ENCODE results near the gene NRTN.
"Not testable (repeated sequence)": the region's sequence is repeated elsewhere in the genome, so short reads cannot be mapped to it uniquely, and the experiment has no call there.

DNA sequence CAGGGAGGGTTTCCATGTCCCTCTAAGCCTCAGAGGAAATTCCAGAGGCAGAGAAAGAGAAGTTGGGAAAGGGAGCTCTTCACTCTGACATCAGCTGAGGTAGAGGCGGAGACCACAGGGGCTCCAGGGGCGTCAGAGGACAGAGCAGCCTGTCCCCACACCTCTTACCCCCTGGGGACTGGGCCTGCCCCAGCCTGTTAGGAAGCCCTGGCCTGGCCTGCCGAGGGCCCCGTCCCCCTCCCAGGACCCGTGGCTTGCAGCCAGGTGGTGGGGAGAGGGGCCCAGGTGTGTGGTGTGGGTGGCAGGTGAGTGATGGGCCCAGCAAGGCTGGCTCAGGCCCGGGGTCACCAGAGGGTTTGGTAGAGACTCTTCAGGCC, 36.9 kb downstream of the NRTN start:
- TF ChIP-seq CTCF (IDR thresholded peaks at IDR 0.05; ENCODE audit: poor library complexity, severe bottlenecking); MXI1 (conservative IDR thresholded peaks at IDR 0.05; ENCODE audit: poor library complexity, severe bottlenecking); EP300 (conservative IDR thresholded peaks at IDR 0.05; ENCODE audit: poor library complexity, severe bottlenecking); POLR2AphosphoS5 (IDR thresholded peaks at IDR 0.05); EZH2 (IDR thresholded peaks at IDR 0.05; ENCODE audit: borderline replicate concordance, insufficient read depth, low read length, poor library complexity, severe bottlenecking); SMC3 (conservative IDR thresholded peaks at IDR 0.05; ENCODE audit: poor library complexity); RAD21 (conservative IDR thresholded peaks at IDR 0.05); TAF1 (IDR thresholded peaks at IDR 0.05; ENCODE audit: low read depth): not testable (repeated sequence)
